SK-N-SH (cell line): Measurements from ENCODE around the gene GCNT2.

Source experiments
- ELF1 ChIP-seq: IDR thresholded peaks from 2 replicates; pipeline ENCODE4 v1.4.0; 2012
- GABPA ChIP-seq: IDR thresholded peaks from 2 replicates; pipeline ENCODE4 v1.4.0; 2012; ENCODE audit warnings: low read depth, mild to moderate bottlenecking
- JUND ChIP-seq: IDR thresholded peaks from 2 replicates; pipeline ENCODE4 v1.4.0; 2012
- POLR2AphosphoS5 ChIP-seq: IDR thresholded peaks from 2 replicates; pipeline ENCODE4 v1.6.1; 2012; ENCODE audit warnings: low read depth, low read length
- RAD21 ChIP-seq: IDR thresholded peaks from 2 replicates; pipeline ENCODE4 v1.6.1; 2012; ENCODE audit warnings: mild to moderate bottlenecking, low read length
- RCOR1 ChIP-seq: fragments of 150-350 bp; IDR thresholded peaks from 2 replicates; pipeline ENCODE4 v1.6.1; 2017; ENCODE audit warnings: antibody characterized with exemption, low read length
- RFX5 ChIP-seq: IDR thresholded peaks from 2 replicates; pipeline ENCODE4 v1.6.1; 2012; ENCODE audit warnings: mild to moderate bottlenecking, improper control_type of control experiment, low read length
- TAF1 ChIP-seq: IDR thresholded peaks from 2 replicates; pipeline ENCODE4 v1.6.1; 2012; ENCODE audit warnings: low read depth, mild to moderate bottlenecking, low read length, moderate library complexity, borderline replicate concordance
- YY1 ChIP-seq: IDR thresholded peaks from 2 replicates; pipeline ENCODE4 v1.4.0; 2012; ENCODE audit warnings: low read depth, mild to moderate bottlenecking
- TF ChIP-seq, protein P1 (sequence below): fragments of 200-600 bp; sonication (generic); IDR thresholded peaks from 2 replicates; pipeline ENCODE4 v1.6.1; 2017; ENCODE audit warnings: antibody characterized with exemption, mild to moderate bottlenecking, moderate library complexity
- TF ChIP-seq, protein P2 (sequence below): IDR thresholded peaks from 2 replicates; pipeline ENCODE4 v1.4.0; 2012; ENCODE audit warnings: low read depth
- TF ChIP-seq, protein P3 (sequence below): IDR thresholded peaks from 2 replicates; pipeline ENCODE4 v1.6.1; 2012; ENCODE audit warnings: mild to moderate bottlenecking, low read depth, low read length, moderate library complexity
- TF ChIP-seq, protein P4 (sequence below): IDR thresholded peaks from 2 replicates; pipeline ENCODE4 v1.4.0; 2012; ENCODE audit warnings: low read depth, borderline replicate concordance

DNA sequence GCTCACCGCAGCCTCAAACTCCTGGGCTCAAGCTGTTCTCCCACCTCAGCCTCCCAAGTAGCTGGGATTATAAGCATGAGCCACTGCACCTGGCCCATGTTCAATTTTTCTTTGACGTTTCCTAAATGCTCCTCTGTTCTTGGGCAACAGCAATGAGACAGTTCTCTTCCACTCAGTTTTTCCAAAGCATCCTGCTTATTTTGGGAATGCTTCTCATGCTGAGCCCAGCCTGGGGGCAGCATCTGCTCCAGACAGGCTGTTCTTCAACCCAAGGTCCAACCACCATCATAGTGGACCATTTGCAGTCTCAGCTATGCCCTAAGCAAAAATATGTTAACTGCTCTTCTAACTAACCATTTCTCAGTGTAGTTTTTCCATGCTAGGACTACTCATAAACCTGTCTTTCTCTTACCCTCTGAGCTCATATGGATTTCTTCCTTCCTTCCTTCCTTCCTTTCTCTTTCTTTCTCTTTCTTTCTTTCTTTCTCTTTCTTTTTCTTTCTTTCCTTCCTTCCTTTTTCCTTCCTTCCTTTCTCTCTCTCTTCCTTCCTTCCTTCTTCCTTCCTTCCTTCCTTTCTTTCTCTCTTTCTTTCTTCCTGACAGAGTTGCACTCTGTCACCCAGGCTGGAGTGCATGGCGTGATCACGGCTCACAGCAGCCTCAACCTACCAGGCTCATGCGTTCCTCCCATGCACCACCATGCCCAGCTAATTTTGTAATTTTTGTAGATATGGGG, 48.4 kb downstream of the GCNT2 start:
- TF ChIP-seq, protein P1, sequence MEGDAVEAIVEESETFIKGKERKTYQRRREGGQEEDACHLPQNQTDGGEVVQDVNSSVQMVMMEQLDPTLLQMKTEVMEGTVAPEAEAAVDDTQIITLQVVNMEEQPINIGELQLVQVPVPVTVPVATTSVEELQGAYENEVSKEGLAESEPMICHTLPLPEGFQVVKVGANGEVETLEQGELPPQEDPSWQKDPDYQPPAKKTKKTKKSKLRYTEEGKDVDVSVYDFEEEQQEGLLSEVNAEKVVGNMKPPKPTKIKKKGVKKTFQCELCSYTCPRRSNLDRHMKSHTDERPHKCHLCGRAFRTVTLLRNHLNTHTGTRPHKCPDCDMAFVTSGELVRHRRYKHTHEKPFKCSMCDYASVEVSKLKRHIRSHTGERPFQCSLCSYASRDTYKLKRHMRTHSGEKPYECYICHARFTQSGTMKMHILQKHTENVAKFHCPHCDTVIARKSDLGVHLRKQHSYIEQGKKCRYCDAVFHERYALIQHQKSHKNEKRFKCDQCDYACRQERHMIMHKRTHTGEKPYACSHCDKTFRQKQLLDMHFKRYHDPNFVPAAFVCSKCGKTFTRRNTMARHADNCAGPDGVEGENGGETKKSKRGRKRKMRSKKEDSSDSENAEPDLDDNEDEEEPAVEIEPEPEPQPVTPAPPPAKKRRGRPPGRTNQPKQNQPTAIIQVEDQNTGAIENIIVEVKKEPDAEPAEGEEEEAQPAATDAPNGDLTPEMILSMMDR: no peak
- TF ChIP-seq, protein P2, sequence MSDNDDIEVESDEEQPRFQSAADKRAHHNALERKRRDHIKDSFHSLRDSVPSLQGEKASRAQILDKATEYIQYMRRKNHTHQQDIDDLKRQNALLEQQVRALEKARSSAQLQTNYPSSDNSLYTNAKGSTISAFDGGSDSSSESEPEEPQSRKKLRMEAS: no peak
- TF ChIP-seq RFX5 (no peak), RAD21 (no peak), GABPA (no peak), YY1 (no peak), POLR2AphosphoS5 (no peak), ELF1 (no peak), TAF1 (no peak), RCOR1 (no peak), JUND (no peak)
- TF ChIP-seq, protein P3, sequence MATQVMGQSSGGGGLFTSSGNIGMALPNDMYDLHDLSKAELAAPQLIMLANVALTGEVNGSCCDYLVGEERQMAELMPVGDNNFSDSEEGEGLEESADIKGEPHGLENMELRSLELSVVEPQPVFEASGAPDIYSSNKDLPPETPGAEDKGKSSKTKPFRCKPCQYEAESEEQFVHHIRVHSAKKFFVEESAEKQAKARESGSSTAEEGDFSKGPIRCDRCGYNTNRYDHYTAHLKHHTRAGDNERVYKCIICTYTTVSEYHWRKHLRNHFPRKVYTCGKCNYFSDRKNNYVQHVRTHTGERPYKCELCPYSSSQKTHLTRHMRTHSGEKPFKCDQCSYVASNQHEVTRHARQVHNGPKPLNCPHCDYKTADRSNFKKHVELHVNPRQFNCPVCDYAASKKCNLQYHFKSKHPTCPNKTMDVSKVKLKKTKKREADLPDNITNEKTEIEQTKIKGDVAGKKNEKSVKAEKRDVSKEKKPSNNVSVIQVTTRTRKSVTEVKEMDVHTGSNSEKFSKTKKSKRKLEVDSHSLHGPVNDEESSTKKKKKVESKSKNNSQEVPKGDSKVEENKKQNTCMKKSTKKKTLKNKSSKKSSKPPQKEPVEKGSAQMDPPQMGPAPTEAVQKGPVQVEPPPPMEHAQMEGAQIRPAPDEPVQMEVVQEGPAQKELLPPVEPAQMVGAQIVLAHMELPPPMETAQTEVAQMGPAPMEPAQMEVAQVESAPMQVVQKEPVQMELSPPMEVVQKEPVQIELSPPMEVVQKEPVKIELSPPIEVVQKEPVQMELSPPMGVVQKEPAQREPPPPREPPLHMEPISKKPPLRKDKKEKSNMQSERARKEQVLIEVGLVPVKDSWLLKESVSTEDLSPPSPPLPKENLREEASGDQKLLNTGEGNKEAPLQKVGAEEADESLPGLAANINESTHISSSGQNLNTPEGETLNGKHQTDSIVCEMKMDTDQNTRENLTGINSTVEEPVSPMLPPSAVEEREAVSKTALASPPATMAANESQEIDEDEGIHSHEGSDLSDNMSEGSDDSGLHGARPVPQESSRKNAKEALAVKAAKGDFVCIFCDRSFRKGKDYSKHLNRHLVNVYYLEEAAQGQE: no peak
- TF ChIP-seq, protein P4, sequence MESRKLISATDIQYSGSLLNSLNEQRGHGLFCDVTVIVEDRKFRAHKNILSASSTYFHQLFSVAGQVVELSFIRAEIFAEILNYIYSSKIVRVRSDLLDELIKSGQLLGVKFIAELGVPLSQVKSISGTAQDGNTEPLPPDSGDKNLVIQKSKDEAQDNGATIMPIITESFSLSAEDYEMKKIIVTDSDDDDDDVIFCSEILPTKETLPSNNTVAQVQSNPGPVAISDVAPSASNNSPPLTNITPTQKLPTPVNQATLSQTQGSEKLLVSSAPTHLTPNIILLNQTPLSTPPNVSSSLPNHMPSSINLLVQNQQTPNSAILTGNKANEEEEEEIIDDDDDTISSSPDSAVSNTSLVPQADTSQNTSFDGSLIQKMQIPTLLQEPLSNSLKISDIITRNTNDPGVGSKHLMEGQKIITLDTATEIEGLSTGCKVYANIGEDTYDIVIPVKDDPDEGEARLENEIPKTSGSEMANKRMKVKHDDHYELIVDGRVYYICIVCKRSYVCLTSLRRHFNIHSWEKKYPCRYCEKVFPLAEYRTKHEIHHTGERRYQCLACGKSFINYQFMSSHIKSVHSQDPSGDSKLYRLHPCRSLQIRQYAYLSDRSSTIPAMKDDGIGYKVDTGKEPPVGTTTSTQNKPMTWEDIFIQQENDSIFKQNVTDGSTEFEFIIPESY: no peak
